NCI-H510A (cell line): ENCODE data around the gene PRPS1L1.

Experiments
- DNase-seq: peaks from one replicate; lab custom pipeline; 2025; lab: John Stamatoyannopoulos, UW

Gene PRPS1L1

DNA sequence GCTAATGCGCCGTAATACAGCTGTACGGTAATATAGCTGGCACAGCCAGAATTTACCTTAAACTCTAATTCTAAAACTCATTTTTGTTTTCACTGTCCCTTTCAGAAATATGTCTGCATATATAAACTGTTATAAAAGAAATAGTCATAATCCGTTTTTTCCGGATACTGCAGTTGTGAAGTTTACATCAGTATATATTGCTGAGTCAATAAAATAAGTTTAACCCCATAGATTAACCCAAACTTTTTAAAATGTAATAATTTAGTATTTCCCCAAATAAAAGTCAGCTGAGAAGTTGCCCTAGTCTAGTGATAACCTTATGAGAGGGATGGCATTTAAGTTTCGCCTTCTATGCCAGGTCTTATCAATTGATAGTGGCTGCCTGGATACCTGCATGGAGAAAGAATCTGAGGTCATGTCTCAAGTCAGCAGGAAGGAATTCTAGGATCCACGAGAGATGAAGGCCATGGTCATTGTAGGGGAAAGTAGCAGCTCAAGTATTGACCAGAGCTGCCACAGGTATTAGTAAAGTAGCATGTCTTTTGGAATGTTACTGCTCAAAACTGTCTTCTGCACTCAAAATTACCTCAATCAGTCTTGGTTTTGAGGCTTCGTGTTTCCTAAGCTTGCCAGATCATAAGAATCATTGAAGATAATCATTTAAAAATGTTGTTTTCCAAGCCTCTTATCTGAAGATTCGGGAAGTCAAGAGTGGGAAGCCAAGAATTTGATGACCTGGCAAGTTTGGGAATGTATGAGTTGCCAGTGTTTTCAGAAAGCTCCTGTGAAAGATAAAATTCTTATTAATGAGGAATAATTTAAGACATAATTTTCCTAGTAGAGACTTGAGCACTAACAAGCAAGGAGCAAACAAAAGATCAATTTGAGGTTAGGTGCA lies 10.8 kb downstream of the PRPS1L1 start:
- no peak for DNase-seq

DNA sequence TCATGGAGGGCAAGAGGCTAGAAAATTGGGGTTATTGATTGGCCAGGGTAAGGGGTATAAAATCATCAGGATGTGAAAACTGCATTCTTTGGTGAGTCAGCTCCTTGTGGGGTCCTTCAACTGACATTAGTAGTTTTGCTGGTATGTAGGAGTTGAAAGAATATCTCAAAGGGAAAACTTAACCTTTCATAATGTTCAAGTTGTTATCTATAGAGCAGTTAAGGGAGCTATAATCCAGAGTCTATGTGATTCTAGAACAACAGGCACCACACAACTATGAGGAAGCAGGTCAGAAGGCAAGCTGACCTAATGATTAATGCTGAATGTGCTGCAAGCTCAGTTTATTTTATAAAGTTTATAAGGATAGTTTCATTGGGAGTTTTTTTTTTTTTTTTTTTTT lies 13.7 kb downstream of the PRPS1L1 start:
- DNase-seq = no peak

DNA sequence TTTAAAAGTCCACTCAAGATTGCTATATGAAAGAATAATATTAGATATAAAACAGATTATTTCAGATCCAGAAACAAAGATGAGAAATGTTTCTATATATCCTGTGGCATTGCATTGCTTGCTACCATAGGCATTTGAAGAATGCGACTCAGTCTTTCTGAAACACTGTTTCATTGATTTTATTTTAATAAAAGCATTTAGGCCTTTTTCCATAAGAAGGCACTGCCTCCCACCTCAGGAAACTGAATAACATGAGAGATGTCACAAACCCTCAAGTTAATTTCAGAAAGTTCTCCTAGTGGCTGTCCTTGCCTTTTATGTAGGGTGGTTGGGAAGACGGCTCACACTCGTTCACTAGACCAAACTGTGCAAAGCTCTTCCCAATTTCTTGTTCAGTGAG lies 23.3 kb downstream of the PRPS1L1 start:
- DNase-seq = no peak

DNA sequence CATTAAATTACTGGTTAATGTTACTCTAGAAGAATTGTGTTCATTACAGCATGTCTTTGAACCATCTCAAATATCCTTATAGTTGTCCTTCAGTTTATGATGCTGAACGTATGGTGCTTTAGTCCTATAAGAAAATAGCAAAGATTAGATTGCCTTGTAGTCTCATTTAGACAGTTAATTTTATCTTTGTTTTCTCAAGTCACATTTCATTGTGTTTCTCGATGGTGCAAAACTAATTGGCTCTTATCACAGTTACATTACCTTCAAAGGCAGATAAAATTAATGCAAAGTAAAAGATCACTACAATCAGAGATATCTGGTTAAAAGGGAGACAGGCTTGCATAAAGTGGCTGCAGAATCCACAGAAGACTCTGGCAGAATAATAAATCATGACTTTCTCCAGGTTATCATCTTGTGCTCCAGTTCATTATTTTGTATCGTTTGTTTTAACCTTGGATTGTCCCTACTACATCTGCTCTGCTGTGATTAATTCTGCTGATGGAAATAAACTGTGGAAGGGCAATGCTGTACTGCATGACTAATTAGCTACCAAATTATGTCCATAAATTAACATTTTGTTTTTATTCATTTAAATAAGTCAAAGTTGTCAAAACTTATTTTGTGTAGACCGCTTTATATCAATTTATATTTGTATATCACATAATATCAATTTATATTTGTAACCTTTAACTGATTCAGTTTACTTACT lies 24.2 kb downstream of the PRPS1L1 start:
- DNase-seq = no peak

DNA sequence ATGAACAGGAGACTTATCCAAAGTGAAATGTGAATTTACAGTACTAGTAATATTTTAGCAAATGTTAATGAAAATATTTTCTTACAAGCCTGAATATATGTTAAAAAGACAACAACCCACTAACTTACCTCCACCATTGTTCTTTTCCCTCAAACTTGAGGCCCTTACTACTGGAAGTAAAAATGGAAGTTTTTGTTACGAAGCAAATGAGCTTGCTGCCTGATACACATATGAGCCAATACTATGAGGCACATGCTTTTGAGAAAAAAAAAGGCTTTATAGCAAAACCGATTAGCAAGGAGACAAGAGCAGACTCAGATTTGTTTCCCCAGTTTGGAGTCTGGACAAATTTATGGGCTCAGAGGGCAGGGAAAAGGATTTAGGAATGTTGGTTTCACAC lies 29.0 kb downstream of the PRPS1L1 start:
- no peak for DNase-seq

DNA sequence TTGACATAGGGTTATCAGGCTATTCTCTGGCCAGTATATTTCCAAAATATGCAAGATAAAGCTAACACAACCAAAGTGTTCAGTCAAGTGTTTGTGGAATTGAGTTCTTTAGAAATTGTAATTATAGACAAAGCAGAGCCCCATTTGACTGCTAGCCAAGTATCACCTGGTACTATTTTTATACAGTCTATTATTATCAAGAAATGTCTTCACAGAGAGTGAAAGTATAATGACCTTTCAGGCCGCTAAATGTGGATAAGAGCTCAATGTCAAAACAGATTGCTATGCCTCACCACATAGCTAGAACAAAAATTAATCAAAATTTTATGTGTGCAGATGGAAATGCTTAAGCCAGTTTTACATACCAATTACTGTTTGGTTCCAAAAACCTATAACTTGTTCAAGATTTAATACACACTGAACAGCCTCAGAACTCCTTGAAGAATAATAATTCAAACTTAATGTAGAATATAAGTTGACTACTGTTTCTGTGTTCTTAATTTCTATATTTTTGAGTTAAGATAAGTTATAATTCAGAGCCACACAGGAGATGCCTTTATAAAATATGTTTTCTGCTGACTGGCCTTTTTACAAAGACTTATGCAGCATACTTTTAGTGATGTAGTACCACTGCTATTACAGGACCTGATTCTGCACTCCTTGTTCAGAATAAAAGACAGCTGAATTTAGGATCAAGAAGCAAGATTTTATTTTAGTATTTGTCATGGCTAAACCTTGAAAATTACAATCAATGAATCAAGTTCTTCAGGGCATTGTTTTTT lies 31.0 kb downstream of the PRPS1L1 start:
- no peak for DNase-seq

DNA sequence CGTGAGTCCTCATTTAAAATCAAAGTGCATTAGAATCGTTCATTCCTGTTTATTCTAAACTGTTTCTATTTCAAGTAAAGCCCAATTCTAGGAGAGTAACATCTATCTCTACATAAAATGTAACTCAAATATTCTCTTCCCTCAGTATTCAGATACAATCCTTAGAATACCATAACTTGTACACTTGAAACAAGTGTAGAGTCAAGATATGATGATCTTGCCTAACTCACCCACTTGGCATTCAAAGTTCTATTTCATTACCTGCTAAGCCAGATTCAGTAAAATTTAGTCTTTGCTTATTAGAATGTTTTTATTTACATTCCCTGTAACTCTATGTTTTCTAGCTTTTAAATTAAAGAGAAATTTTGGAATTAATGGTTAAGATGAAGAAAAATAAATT lies 31.6 kb downstream of the PRPS1L1 start:
- DNase-seq = no peak

DNA sequence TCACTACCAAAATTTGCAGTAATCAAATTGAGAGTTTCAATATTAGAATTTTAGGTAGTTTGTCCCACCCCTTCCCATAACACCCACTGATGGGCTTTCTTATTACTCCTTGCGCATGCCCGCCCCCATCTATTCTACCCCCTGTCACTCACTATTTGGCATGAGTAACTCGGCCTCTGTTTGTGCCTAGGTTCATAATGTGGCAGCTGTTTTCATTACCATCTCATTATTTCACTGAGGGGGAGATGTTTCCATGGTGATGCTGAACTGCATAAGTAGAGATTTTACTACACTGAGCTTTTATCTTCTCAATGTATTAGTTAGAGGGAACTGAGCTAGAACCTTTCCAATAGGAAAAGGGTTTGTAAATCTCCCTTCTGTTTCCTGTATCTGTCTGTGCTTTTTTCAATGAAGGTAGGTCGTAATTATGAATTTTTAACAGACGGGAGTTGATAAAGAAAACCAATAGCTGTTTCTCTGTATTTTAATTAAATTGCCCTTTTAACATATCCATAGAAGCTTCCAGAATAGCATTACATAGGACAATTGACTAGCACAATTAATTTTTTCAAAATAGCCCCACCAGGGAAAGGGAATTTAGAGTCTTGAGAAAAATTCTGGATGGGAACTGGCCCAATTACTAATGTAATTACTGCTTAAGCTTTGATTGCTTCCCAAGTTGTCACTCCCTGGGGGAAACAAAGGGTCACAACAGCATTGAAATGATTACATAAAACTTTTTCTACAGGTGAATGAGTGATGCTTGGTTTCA lies 33.4 kb downstream of the PRPS1L1 start:
- no peak for DNase-seq

DNA sequence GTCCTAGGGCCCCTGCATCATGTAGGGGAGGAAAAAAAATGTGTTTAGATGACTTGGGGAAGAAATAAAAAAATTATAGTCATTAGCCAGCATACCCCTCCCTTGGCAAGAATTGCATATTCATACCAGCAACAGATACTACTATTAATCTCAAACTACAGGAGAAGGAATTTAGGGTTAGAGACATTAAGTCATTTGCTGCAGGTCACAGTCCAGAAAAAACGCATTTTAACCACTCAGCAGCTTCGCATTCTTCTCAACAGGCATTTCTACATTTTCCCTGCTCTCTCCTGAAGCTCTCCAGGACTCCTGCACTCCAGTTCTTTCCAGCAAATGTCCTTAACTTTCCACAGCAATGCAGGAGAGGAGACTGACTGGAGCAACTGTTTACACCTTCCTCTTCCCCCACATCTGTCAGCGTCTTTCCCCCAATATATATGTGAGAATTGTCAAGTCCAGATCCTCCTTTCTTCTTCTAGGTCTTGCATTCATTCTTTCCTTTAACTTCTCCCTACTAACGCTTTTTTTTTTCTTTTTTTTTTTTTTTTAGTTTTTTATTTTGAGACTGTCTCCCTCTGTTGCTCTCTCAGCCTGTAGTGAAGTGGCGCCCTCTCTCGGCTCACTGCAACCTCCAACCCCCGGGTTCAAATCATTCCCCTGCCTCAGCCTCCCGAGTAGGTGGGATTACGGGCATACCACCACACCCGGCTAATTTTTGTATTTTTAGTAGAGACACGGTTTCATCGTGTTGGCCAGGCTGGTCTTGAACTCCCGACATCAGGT lies 35.6 kb downstream of the PRPS1L1 start:
- no peak for DNase-seq

DNA sequence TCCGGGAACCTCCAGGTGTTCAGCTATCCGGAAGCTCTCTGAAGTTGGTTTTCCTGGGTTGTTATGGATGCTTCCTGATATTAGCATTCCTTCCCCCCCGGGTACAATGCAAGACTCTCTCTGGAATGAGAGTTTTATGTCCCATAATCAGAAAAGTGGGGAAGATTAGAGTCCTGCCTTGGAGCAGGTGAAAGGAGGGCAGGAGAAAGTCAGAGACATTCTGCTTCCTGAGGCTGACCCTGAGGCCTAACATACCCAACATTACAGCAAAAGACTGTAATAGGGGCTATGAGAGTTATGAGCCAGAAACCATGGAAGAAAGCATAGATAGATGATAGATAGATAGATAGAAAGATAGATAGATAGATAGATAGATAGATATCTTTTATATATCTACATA lies 36.9 kb downstream of the PRPS1L1 start:
- no peak for DNase-seq

DNA sequence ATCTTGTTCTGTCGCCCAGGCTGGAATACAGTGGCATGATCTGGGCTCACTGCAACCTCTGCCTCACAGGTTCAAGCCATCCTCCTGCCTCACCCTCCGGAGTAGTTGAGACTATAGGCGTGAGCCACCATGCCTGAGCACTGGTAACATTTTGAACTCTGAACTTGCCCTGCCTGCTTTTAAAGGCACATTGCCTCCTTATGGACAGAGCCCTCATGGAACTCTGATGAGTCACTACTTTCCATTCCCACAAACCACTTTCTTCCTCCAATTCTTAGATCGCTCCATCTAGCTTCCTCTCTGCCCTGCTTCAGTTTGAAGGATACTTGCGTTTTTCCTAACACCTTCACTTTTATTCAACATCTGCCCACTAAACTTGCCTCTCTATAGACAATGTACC lies 38.1 kb downstream of the PRPS1L1 start:
- DNase-seq = no peak

DNA sequence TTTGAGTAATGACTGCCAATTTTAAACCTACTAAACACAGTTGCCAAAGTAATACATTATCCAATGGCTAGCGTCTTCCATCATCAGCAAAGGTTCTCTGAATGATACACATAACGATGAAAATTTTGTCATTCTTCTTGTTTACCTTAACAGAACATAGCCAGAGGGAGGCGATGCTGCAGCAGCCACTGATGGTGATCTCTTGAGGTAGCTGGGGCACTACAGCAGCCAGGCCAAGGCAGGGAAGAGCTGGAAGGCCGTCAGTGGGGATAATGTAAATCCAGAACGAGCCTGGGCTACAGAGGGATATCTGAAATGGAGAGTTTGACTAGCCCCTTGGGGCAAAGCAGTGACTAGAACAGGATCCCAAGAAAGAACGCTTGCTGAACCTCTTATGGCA lies 38.8 kb downstream of the PRPS1L1 start:
- DNase-seq = no peak

DNA sequence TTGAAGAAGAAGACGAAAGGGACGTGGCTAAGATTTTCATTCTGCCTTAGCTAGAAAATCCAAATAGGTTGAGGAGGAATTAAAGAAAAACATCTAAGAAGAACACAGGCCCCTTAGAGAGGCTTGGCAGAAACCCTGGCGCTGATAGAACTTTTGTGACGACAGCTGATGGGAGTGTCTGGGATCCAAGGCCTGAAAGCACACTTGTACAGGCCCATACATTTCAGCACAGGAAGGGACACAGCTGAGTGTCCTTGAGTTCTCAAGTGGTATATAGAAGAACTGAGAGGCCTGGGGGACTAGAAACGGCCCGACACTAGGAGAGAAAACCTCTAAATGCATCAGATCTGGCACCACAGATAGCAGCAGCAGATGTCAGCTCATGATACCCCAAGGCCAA lies 39.5 kb downstream of the PRPS1L1 start:
- DNase-seq = peak; percentile 23

DNA sequence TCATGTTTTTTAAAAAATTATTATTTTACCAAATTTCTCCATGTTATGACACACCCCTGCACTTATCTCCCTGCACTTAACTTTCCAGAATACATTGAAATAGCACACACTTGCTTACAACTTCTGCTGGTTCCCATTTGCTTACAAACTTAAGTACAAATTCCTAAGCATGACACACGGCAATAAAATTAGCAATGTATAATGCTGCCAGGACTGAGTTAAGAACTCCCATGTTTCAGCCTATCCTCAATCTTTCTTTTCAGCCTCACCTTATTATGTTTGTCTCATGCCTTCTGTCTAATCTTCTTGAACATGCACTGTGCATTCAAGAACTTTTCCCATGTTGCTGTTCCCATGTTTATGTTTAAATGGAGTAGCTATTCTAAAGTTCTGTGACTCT lies 40.8 kb downstream of the PRPS1L1 start:
- DNase-seq = no peak

DNA sequence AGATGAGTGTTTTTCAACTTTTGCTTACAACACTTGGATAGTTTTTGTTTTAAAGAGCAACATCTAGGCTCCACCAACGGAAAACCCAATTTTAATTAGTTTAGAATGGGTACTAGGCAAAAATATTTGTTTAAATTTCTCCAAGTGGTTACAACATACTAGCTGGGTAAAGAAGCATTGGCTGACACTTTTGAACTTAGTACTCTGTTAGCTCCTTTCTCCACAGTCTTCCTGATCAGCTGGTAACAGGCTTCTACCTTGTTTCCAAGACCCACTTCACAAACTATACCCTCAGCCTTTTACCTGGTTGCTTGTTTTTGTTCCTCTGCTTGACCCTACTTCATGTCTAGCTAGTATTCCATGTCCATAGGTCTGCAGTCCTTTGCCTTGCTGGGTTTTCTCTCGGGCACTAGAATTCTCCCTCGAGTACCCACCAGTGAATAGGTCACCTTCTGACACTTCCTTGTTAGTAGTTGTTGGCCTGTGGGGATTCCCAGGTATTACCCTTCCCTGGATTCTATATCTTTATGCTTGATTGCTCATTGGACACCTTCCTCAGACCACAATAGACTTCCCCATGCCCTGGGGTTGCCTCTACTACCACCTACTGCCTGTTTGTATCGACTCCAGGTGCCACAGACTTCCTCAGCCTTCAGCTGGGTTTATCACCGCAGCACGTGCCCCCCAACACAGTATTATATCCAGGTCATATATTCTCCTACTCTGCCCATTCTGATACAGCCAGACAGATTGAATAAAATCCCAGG lies 42.0 kb downstream of the PRPS1L1 start:
- DNase-seq = no peak

DNA sequence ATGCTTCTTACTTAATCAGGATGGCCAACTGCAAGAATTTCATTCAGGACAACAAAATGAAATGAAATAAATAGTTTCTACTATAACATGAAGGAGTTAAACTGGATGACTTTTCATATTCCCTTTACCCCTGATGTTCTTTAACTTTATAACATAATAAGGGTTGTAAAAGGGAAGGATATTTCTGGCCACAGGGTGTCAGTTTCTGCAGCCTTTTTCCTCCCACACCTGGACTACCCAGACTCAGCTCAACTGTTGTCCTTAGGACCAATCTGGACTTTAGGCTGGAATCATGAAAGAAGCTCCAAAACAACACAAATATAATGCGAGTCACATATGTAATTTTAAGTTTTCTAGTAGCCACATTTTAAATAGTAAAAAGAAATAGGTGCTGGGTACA lies 43.4 kb downstream of the PRPS1L1 start:
- DNase-seq = no peak

DNA sequence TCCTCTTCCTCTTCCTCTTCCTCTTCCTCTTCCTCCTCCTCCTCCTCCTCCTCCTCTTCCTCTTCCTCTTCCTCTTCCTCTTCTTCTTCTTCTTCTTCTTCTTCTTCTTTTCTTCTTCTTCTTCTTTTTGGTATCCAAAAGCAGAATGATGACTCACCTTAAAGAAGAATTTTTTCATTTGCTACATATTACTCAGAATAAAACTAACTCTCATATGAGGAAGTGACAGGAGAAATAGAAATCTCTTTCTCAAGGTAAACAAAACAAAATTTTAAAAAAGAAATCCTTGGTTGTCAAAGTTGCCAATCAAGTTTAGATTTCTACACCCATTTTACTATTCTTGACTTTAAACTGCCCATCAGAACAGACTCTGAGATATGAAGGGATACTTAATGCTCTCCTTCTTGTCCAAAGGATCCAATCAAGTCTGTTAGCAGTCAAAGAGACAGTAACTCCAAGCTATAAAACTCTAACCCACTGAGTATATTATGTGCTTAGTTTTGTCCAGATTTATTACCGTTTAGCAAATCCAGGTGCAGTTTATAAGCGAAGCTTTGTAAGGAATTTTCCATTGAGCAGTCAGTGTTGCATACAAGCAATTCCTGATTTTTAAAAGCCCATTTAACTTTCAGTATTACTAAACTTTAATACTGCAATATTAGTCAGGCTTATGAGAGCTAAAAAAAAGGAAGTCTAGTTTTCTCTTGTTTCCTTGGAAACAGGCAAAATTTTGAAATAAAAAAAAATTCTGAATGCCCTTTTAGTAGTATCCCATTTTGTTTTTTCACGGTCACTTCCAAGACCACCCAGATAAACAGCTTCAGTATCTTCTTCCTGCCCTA lies 44.2 kb downstream of the PRPS1L1 start:
- no peak for DNase-seq

DNA sequence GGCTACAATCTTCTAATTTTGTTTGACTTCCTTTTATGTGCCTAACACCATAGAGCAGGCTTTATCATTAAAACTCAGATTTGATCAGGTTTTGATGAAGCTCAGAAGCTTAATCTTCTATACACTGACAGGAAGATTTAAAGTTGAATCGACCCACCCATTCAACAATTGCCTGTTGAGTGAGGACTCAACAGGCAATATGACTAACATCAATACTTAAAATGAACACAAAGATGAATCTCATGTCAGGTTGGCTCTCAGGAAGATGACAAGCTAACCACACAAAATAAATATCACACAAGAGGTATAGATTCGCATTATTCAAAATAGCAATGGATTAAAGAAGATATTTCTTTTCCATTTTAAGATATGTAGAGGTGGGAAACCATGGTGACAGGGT lies 50.7 kb downstream of the PRPS1L1 start:
- no peak for DNase-seq
